Kidney epithelial cell (primary cell): ENCODE results near the gene CTR9. TPM values are rescaled to one million over a fixed set of nuclear protein-coding genes. Genes with fewer than 3 reads are reported as not detected.

Experiments
- DNase-seq: peaks from one replicate; pipeline ENCODE4 v3.0.0-alpha.2; 2010; ENCODE audit warnings: low read depth
- H3K27me3 ChIP-seq: 2 replicates; pipeline ENCODE4 v1.6.0; 2011; ENCODE audit warnings: low read length; ENCODE audit not compliant: control insufficient read depth, insufficient read depth
- H3K36me3 ChIP-seq: 2 replicates; pipeline ENCODE4 v1.5.1; 2011; ENCODE audit warnings: low read length; ENCODE audit not compliant: control insufficient read depth, insufficient read depth
- H3K4me3 ChIP-seq: 2 replicates; pipeline ENCODE4 v1.5.1; 2011; ENCODE audit warnings: low read depth, mild to moderate bottlenecking, control low read depth, low read length
- total RNA-seq: library from RNA; depleted of rRNA; stranded (reverse); fragments of >200 nt; gene quantifications from 2 replicates; pipeline ENCODE4 v1.2.3, GENCODE V29; 2015
- TF ChIP-seq, protein P1 (sequence below): IDR thresholded peaks from 2 replicates; pipeline ENCODE4 v1.5.1; 2011; ENCODE audit warnings: mild to moderate bottlenecking, moderate library complexity, low read length, control low read depth, inconsistent platforms; ENCODE audit not compliant: insufficient read depth, poor library complexity, severe bottlenecking

CTR9 gene
- total RNA-seq, 1 donor from 2014 or later: 23.1 TPM

DNA sequence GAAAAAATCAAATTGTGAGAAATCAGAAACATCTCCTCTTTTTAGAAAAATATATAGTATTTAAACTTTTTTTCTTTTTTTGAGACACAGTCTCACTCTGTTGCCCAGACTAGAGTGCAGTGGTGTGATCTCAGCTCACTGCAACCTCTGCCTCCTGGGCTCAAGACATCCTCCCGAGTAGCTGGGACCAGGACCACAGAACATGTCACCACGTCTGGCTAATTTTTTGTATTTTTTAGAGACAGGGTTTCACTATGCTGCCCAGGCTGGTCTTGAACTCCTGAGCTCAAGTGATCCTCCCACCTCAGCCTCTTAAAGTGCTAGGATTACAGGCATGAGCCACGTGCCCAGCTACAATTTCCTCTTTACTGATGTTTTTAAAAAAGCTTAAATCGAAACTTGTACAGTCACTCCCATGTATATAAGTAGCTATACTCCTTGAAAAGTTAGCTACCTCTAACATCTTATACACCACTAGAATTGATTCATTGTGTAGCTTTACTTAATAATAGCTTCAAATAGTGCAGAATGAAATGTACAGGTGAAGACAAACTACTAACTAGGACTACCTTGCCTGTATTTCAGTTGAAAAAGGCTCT lies 47.4 kb downstream of the CTR9 start:
- no peaks in the 10 kb centered on the region for H3K27me3 ChIP-seq
- H3K4me3 ChIP-seq: no peak overlapping the region
- peaks cover 5% of the 10 kb centered on the region for H3K36me3 ChIP-seq
- TF ChIP-seq, protein P1, sequence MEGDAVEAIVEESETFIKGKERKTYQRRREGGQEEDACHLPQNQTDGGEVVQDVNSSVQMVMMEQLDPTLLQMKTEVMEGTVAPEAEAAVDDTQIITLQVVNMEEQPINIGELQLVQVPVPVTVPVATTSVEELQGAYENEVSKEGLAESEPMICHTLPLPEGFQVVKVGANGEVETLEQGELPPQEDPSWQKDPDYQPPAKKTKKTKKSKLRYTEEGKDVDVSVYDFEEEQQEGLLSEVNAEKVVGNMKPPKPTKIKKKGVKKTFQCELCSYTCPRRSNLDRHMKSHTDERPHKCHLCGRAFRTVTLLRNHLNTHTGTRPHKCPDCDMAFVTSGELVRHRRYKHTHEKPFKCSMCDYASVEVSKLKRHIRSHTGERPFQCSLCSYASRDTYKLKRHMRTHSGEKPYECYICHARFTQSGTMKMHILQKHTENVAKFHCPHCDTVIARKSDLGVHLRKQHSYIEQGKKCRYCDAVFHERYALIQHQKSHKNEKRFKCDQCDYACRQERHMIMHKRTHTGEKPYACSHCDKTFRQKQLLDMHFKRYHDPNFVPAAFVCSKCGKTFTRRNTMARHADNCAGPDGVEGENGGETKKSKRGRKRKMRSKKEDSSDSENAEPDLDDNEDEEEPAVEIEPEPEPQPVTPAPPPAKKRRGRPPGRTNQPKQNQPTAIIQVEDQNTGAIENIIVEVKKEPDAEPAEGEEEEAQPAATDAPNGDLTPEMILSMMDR: no peak
- DNase-seq: no peak

DNA sequence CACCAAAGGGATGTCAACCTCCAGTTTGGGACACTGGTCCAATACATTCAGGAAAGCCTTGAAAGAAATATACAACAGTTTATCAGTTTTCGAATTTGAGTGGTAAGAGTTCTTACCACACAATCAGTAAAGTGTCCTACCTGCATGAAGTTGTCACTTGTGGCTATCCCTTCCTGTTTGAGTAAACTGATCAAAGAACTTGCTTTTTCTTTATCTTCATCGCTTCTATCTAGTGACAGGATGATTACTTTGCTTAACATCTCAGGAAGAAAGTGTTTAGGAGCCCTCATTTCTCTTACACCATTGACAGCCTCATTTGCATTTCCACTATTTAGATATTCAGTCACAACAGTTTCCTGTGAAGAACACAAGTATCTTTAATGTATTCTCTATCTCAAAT lies 49.2 kb downstream of the CTR9 start:
- no peak overlapping the region for H3K4me3 ChIP-seq
- no peaks in the 10 kb centered on the region for H3K27me3 ChIP-seq
- peaks cover 7% of the 10 kb centered on the region for H3K36me3 ChIP-seq
- no peak for DNase-seq
- TF ChIP-seq, protein P1: no peak

DNA sequence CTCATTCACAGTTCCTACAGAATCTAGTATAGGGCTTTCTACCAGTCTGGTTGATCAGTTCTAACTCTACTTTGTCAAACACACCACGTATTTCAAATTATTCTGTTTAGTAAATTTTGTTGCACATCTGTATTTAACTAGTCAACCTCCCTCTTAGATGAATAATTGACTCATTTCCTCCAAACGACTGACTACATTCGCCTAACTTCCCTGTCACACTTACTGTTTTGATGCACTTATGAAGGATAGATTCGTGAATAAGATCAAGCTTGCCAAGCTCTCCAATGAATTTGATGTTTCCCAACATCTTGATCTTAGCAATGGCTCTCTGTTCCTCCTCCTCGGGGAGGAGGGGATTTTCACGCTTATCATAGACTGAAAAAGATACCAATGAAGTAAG lies 52.6 kb downstream of the CTR9 start:
- Histone ChIP-seq H3K27me3 (no peaks in the 10 kb centered on the region), H3K36me3 (peaks cover 10% of the 10 kb centered on the region), H3K4me3 (no peak overlapping the region)
- no peak for DNase-seq
- TF ChIP-seq, protein P1: no peak

- Histone ChIP-seq H3K27me3 (no peaks in the 10 kb centered on the region), H3K4me3 (no peak overlapping the region), H3K36me3 (peaks cover 8% of the 10 kb centered on the region)
- no peak for DNase-seq
- TF ChIP-seq, protein P1: no peak
Measured at GRCh38 chr11:10805741-10806140, 54.7 kb downstream of the CTR9 start.

GRCh38 chr11:10806206-10806605 lies 55.2 kb downstream of the CTR9 start:
- Histone ChIP-seq H3K36me3 (peaks cover 8% of the 10 kb centered on the region), H3K27me3 (no peaks in the 10 kb centered on the region), H3K4me3 (no peak overlapping the region)
- no peak for DNase-seq
- TF ChIP-seq, protein P1: no peak

DNA sequence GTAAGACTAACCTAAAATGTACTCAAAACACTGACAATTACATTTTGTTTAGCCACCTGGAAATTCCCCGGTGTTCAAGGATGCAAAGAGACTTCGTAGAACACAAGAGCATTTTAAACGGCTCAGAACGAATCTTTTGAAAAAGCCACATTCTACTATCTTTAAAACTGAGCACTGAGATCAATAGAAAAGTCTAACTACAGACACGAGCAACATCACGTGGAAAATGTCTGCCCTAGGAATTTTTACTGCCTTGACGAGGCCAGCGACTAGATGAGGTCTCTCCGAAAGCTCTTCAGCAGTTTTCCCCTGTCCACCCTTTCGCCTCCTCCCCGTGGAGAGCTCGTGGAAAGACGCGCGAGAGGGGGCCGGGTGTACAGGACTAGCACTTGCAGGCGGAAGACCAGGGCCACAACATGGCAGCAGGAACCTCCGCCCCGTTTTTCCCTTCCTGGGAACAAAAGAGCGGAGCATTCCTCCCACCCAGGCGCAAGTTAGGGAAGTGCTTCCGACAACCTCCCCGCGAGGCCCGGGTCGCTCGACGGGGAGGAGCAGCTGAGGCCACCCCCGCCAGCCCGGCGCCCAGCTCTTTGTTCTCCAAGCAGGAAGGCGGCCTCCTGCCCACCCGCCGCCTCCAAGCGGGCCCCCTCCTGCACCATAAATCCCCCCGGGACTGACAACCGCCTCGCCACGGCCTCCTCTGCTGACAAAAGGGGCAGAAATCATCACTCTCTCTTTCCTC lies 56.6 kb downstream of the CTR9 start:
- TF ChIP-seq, protein P1: no peak
- no peaks in the 10 kb centered on the region for H3K27me3 ChIP-seq
- H3K36me3 ChIP-seq: peaks cover 6% of the 10 kb centered on the region
- peak overlapping the region; percentile 90 for H3K4me3 ChIP-seq
- DNase-seq: no peak
